HT1080 (cell line): ENCODE results near the gene USP34. TPM values are rescaled to one million over a fixed set of nuclear protein-coding genes. Genes with fewer than 3 reads are reported as not detected.
"Not testable (repeated sequence)": the region's sequence is repeated elsewhere in the genome, so short reads cannot be mapped to it uniquely, and the experiment has no call there.

Source experiments
- DNase-seq: peaks from one replicate; pipeline ENCODE4 v3.0.0-alpha.2; 2015; ENCODE audit warnings: low read depth
- total RNA-seq: library from RNA; depleted of rRNA; stranded (reverse); fragments of >200 nt; shearing (Covaris generic); gene quantifications from 2 replicates; pipeline ENCODE4 v1.2.3, GENCODE V29; 2014

USP34 gene
- total RNA-seq, 1 experiment from 2014 or later: 47.5 TPM

- no peak for DNase-seq
Measured at GRCh38 chr2:61252031-61252430, 218.9 kb downstream of the USP34 start.

DNA sequence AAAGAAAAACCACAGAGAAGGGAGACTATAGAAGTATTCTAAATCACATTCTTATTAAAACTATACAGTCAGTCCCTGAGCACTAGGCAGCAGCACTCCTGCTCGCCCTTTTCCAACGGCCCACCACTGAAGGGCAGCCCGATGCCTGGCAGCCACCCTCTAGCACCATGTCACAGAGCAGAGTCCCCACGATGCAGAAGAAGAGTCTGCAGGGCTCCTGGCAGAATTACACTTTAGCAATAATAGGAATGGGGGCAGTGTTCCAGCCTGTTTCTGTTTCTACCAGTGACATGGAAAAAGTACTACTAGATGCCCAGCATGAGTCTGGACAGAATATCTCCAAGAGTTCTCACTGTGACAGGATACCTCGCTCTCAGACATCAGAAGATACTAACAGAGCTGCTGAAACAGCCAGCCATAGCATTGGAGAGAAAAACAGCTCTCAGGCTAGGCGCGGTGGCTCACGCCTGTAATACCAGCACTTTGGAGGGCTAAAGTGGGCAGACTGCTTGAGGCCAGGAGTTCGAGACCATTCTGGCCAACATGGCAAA, 221.3 kb downstream of the USP34 start:
- DNase-seq: no peak

DNA sequence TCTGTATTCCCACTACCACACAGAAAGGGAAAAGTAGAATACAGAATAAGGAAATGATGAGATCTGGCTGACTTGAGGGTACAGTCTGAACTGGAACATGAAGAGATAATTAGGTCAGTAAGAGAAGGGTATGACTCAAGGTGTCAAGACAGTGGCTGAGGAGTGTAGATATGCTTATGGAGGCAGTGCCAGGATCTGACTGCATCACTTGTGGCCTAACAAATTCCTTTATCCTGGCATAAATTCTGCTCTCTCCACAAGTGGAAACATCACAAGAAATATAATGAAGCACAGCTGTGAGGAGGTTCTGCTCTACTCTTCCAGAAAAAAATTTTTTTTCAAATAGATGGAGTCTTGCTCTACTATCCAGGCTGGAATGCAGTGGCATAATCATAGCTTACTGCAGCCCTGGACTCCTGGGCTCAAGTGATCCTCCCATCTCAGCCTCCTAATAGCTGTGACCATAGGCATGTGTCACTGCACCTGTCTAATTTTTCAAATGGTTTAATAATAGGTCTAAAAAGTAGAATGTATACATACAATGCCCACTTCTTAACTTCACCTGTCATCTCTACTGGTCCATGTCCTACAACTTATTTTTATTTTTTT, 223.6 kb downstream of the USP34 start:
- peak; percentile 23 for DNase-seq

- no peak for DNase-seq
Measured at GRCh38 chr2:61244694-61245093, 226.2 kb downstream of the USP34 start.

GRCh38 chr2:61241266-61241665, 229.6 kb downstream of the USP34 start:
- no peak for DNase-seq

DNA sequence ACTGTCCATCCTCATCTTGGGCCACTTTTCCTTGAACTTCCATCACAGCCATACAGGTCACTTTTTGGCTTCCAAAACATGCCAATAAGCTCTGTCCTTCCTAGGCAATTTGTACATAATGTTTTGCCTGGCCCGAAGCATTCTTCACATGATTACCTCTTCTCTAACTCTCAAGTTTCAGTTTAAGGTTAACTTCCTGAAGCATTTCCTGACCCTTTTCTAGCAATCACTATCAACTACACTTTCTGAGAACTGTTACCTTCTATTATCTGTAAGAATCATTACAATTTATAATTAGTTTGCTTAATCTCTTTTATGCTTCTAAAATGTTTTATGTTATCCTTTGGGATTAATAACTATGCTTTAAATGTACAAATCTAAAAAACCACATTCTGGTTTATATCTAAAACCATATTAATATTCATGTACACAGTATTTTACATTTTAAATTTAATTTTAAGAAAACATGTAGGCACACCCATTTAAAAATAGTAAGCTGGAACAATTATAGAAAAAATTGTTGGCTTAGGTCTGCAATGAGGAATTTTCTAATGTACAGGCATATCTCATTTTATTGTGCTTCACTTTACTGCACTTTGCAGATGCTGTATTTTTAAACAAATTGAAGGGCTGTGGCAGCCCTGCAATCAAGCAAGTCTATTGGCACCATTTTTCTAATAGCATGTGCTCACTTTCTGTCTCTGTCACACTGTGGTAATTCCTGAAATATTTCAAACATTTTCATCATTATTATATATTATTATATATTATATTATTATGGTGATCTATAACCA, 232.5 kb downstream of the USP34 start:
- no peak for DNase-seq

GRCh38 chr2:61235716-61236115, 235.2 kb downstream of the USP34 start:
- no peak for DNase-seq

- DNase-seq: peak; percentile 37
Measured at GRCh38 chr2:61233581-61233980, 237.3 kb downstream of the USP34 start.

DNA sequence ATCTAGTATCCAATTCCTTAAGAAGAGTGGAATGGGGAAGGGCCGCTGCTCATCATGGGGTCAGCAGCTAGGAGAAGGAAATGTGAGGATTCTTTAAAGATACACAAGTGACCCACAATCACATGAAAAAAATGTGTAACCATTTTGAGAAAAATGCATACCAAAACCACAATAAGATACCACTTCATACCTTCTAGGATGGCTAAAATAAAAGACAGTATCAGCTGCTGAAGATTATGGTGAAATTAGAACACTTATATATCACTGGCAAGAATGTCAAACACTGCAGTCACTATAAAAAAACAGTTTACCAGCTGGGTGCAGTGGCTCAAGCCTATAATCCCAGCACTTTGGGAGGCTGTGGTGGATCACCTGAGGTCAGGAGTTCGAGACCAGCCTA, 241.0 kb downstream of the USP34 start:
- DNase-seq: no peak

DNA sequence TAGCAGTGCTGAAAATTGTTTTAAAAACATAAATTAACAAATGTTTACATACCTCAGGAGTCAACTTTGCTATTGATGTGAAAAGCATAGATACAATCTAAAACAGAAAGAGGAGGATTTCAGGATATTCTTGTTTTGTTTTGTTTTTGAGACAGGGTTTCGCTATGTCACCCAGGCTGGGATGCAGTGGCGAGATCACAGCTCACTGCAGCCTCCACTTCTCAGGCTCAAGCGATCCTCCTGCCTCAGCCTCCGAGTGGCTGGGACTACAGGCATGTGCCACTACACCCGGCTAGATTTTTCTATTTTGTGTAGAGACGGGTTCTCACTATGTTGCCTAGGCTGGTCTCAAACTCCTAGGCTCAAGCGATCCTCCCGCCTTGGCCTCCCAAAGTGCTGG, 248.3 kb downstream of the USP34 start:
- DNase-seq: no peak

DNA sequence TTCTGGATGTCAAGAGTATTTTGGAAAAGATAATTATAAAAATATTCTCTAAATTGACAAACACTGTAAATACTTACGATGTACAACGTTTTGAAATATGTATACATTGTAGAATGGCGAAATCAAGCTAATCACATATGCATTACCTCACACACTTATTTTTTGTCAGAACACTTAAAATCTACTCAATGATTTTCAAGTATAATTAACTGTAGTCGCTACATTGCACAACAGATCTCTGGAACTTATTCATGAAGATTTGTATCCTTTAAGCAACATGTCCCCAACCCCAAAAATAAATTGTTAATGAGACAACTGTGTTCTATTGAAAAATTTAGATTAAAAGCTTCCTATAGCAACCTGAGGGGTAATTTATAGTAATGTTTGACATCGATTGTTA, 249.1 kb downstream of the USP34 start:
- DNase-seq: no peak

DNA sequence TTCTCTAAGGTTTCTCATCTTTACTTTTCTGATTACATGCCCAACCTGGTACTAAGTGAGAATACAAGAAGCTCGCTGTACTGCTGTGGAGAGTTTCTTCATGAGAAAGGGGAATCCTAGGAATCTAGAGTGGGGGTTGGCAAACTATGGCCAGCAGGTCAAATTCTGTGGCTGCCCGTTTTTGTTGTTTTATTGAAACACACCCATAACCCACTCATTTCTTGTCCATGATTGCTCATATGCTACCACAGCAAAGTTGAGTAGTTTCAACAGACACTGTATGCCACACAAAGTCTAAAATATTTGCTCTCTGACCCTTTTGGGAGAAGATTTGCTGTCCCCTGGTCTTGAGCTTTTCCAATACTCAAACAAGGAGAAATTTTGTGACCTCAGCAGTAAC, 250.1 kb downstream of the USP34 start:
- DNase-seq: peak; percentile 4

GRCh38 chr2:61218817-61219170, 252.1 kb downstream of the USP34 start:
- no peak for DNase-seq

DNA sequence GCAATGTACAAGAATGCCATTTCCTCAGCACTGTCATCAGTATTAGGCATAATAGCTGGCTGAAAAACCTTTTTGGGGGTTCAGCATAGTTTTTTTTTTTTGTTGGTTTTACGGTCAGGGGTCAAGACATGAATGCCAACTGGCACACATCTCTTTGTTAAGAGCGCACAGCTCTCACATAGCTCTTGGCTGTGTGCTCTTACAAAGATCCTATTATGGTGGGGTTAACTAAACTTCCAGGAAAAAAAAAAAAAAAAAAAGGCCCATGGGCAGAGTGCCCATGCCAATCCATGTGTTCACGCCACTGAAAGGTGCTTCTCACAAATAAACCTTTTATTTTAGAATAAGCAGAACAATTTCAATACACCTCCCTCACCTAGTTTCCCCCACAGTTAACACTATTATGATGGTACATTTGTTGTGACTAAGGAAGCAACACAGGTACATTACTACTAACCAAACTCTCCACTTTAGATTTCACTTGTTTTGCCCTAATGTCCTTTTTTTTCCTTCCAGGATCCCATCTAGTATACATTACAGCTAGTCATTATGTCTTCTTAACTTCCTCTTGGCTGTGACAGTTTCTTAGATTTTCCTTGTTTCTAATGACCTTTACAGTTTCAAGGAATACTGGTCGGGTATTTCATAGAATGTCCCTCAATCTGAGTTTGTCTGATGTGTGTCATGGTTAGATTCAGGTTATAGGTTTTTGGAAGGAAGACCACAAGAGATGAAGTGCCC, 252.6 kb downstream of the USP34 start:
- DNase-seq: no peak

- no peak for DNase-seq
Measured at GRCh38 chr2:61214171-61214570, 256.7 kb downstream of the USP34 start.

DNA sequence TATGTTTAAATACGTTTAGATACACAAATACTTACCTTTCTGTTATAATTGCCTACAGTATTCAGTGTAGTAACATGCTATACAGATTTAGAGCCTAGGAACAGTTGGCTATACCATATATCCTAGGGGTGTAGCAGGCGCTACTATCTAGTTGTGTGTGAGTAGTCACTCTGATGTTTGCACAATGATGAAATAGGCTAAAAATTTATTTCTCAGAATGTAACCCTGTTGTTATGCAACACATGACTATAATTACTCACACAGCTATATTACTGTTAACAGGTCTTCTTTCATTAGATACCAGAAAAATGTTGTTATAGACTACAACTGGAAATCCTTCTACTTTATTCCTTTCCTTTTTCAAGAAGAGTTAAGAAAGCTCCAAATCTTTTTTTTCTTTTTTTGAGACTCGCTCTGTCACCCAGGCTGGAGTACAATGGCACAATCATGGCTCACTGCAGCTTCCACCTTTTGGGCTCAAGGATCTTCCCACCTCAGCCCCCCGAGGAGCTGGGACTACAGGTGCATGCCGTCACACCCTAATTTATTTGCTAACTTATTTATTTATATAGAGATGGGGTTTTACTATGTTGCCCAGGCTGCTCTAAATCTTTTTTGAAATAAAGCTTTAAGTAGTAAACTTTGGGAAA, 260.4 kb downstream of the USP34 start:
- DNase-seq: peak; percentile 65

- DNase-seq: no peak
Measured at GRCh38 chr2:61205132-61205531, 265.8 kb downstream of the USP34 start.

- DNase-seq: no peak
Measured at GRCh38 chr2:61196671-61197070, 274.2 kb downstream of the USP34 start.

- not testable (repeated sequence) for DNase-seq
Measured at GRCh38 chr2:61194646-61195045, 276.2 kb downstream of the USP34 start.

GRCh38 chr2:61193670-61194561, 277.0 kb downstream of the USP34 start:
- DNase-seq: no peak

- no peak for DNase-seq
Measured at GRCh38 chr2:61187085-61187484, 283.8 kb downstream of the USP34 start.
